Suprapubic skin (tissue), 4 donors: ENCODE data around the gene IFT20.

Experiments
- EP300 ChIP-seq: sonication (generic); formaldehyde crosslinking; IDR thresholded peaks from one replicate; pipeline ENCODE4 v1.6.1; 2017; ENCODE audit warnings: antibody characterized with exemption
- POLR2A ChIP-seq, 2 donors: fragments of 450-650 bp; IDR thresholded peaks; one replicate each; pipeline ENCODE4 v1.6.1; 2017; ENCODE audit warnings: antibody characterized with exemption in 2 of 2, mild to moderate bottlenecking in 2 of 2, moderate library complexity in 2 of 2
- POLR2AphosphoS5 ChIP-seq, 3 donors: sonication (generic); formaldehyde crosslinking; IDR thresholded peaks; one replicate each; pipeline ENCODE4 v1.6.1; 2017; ENCODE audit warnings: antibody characterized with exemption in 3 of 3
- TF ChIP-seq, protein P1 (sequence below), 2 donors: fragments of 200-600 bp in 1 of 2; fragments of 450-650 bp in 1 of 2; sonication (generic) in 1 of 2; IDR thresholded peaks; one replicate each; pipeline ENCODE4 v1.5.1; 2016 to 2019; ENCODE audit warnings: antibody characterized with exemption in 2 of 2, mild to moderate bottlenecking in 1 of 2, moderate library complexity in 1 of 2

GRCh38 chr17:28363186-28363585 is 27.9 kb upstream of the IFT20 start:
- no peak for TF ChIP-seq EP300
- TF ChIP-seq POLR2A (IDR thresholded peaks at IDR 0.05): no peak
- TF ChIP-seq, protein P1, sequence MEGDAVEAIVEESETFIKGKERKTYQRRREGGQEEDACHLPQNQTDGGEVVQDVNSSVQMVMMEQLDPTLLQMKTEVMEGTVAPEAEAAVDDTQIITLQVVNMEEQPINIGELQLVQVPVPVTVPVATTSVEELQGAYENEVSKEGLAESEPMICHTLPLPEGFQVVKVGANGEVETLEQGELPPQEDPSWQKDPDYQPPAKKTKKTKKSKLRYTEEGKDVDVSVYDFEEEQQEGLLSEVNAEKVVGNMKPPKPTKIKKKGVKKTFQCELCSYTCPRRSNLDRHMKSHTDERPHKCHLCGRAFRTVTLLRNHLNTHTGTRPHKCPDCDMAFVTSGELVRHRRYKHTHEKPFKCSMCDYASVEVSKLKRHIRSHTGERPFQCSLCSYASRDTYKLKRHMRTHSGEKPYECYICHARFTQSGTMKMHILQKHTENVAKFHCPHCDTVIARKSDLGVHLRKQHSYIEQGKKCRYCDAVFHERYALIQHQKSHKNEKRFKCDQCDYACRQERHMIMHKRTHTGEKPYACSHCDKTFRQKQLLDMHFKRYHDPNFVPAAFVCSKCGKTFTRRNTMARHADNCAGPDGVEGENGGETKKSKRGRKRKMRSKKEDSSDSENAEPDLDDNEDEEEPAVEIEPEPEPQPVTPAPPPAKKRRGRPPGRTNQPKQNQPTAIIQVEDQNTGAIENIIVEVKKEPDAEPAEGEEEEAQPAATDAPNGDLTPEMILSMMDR (IDR thresholded peaks at IDR 0.05): no peak
- no peak for TF ChIP-seq POLR2AphosphoS5 (IDR thresholded peaks at IDR 0.05)
